Neural progenitor cell (in vitro differentiated cells): ENCODE data around the gene CTXN1. TPM values are rescaled to one million over a fixed set of nuclear protein-coding genes. Genes with fewer than 3 reads are reported as not detected.

Experiments used
- DNase-seq: peaks from one replicate; pipeline ENCODE4 v3.0.0-alpha.2; 2016; ENCODE audit warnings: low spot score
- H2AFZ ChIP-seq: fragments of 200-600 bp; sonication (generic); replicated peaks from 2 replicates; pipeline ENCODE4 v1.6.1; 2016; ENCODE audit warnings: antibody characterized with exemption
- H3F3A ChIP-seq: fragments of 200-600 bp; sonication (generic); 2 replicates; pipeline ENCODE4 v1.6.1; 2016; ENCODE audit warnings: antibody characterized with exemption, low read depth
- H3K27ac ChIP-seq: fragments of 200-600 bp; sonication (generic); 2 replicates; pipeline ENCODE4 v1.5.1; 2016; ENCODE audit warnings: mild to moderate bottlenecking
- H3K27me3 ChIP-seq: fragments of 200-600 bp; sonication (generic); 2 replicates; pipeline ENCODE4 v1.6.1; 2016; ENCODE audit warnings: mild to moderate bottlenecking, moderate library complexity
- H3K36me3 ChIP-seq: fragments of 200-600 bp; sonication (generic); 2 replicates; pipeline ENCODE4 v1.5.1; 2016
- H3K4me1 ChIP-seq: fragments of 200-600 bp; sonication (generic); 2 replicates; pipeline ENCODE4 v1.6.1; 2016; ENCODE audit warnings: mixed run types
- H3K4me2 ChIP-seq: fragments of 200-600 bp; sonication (generic); 2 replicates; pipeline ENCODE4 v1.6.1; 2016
- H3K4me3 ChIP-seq: fragments of 200-600 bp; sonication (generic); 2 replicates; pipeline ENCODE4 v1.5.1; 2016
- H3K79me2 ChIP-seq: fragments of 200-600 bp; sonication (generic); 2 replicates; pipeline ENCODE4 v1.6.1; 2016; ENCODE audit warnings: low read depth
- H3K9ac ChIP-seq: fragments of 200-600 bp; sonication (generic); 2 replicates; pipeline ENCODE4 v1.6.1; 2016
- H3K9me3 ChIP-seq: fragments of 200-600 bp; sonication (generic); 2 replicates; pipeline ENCODE4 v1.5.1; 2016; ENCODE audit warnings: low read depth
- H4K20me1 ChIP-seq: fragments of 200-600 bp; sonication (generic); 2 replicates; pipeline ENCODE4 v1.6.1; 2016; ENCODE audit warnings: low read depth
- H3K27ac Mint-ChIP-seq: 3 replicates; pipeline ENCODE4 v1.8.0; 2021; ENCODE audit warnings: mixed read lengths
- H3K27me3 Mint-ChIP-seq: 2 replicates; pipeline ENCODE4 v1.8.0; 2022; ENCODE audit warnings: low read depth, mild to moderate bottlenecking, inconsistent platforms, moderate library complexity, mixed read lengths; ENCODE audit not compliant: insufficient read depth
- H3K36me3 Mint-ChIP-seq: 3 replicates; pipeline ENCODE4 v1.8.0; 2021; ENCODE audit warnings: mixed read lengths
- H3K4me1 Mint-ChIP-seq: 3 replicates; pipeline ENCODE4 v1.8.0; 2021; ENCODE audit warnings: mixed read lengths
- H3K4me3 Mint-ChIP-seq: 3 replicates; pipeline ENCODE4 v1.8.0; 2021; ENCODE audit warnings: mild to moderate bottlenecking, moderate library complexity, mixed read lengths
- H3K9me3 Mint-ChIP-seq: 3 replicates; pipeline ENCODE4 v1.8.0; 2020; ENCODE audit warnings: mixed read lengths
- CTCF ChIP-seq: fragments of 200-600 bp; sonication (generic); IDR thresholded peaks from 2 replicates; pipeline ENCODE4 v1.5.1; 2017; ENCODE audit warnings: antibody characterized with exemption, mild to moderate bottlenecking
- EZH2 ChIP-seq: fragments of 200-600 bp; sonication (generic); IDR thresholded peaks from 2 replicates; pipeline ENCODE4 v1.6.1; 2017; ENCODE audit warnings: antibody characterized with exemption, mild to moderate bottlenecking, moderate library complexity
- EZH2phosphoT487 ChIP-seq: fragments of 200-600 bp; sonication (generic); IDR thresholded peaks from 2 replicates; pipeline ENCODE4 v1.6.1; 2017; ENCODE audit warnings: antibody characterized with exemption
- total RNA-seq: library from RNA; depleted of rRNA; stranded (reverse); fragments of >200 nt; gene quantifications from 2 replicates; pipeline ENCODE4 v1.2.3, GENCODE V29; 2015; ENCODE audit warnings: low replicate concordance

CTXN1 gene
- total RNA-seq, 1 donor from 2014 or later = 3.7 TPM

DNA sequence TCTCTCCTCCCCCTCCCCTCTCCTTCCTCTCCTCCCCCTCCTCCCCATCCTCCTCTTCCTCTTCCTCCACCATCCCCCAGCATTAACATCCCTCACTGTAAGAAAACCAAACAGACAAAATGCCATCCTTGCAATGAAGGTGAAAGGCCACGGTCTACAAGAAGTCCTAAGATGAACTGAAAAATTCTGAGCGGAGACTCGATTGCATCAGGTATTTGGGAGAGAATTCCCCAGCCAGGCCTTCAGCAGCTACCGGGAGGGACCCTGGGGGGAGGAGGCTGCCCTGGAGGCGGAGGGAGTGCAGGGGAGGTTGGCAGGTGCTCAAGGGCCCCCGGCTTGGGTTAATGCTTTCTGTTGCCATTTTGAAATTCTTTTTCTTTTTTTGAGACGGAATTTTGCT, 27.6 kb upstream of the CTXN1 start:
- DNase-seq = no peak
- Mint-ChIP-seq H3K4me3 (peak overlapping the region; percentile 6), H3K27me3 (peaks cover 9% of the 10 kb centered on the region), H3K27ac (no peak overlapping the region), H3K36me3 (peaks cover 4% of the 10 kb centered on the region), H3K4me1 (peaks cover 4% of the 10 kb centered on the region), H3K9me3 (no peaks in the 10 kb centered on the region)
- Histone ChIP-seq H3K4me2 (no peak overlapping the region), H3K79me2 (no peaks in the 10 kb centered on the region), H3F3A (peaks cover 13% of the 10 kb centered on the region), H3K27ac (no peak overlapping the region), H3K4me3 (no peak overlapping the region), H3K9ac (no peak overlapping the region), H2AFZ (no peak overlapping the region), H4K20me1 (no peaks in the 10 kb centered on the region), H3K36me3 (no peaks in the 10 kb centered on the region), H3K9me3 (no peaks in the 10 kb centered on the region), H3K4me1 (no peaks in the 10 kb centered on the region), H3K27me3 (no peaks in the 10 kb centered on the region)
- TF ChIP-seq EZH2 (no peak), CTCF (no peak), EZH2phosphoT487 (no peak)

GRCh38 chr19:7953060-7953459, 27.1 kb upstream of the CTXN1 start:
- Histone ChIP-seq H3K79me2 (no peaks in the 10 kb centered on the region), H2AFZ (no peak overlapping the region), H3K4me2 (no peak overlapping the region), H3K9ac (no peak overlapping the region), H3K4me1 (no peaks in the 10 kb centered on the region), H3K27me3 (no peaks in the 10 kb centered on the region), H4K20me1 (no peaks in the 10 kb centered on the region), H3F3A (peaks cover 10% of the 10 kb centered on the region), H3K27ac (no peak overlapping the region), H3K4me3 (no peak overlapping the region), H3K9me3 (no peaks in the 10 kb centered on the region), H3K36me3 (no peaks in the 10 kb centered on the region)
- Mint-ChIP-seq H3K4me3 (no peak overlapping the region), H3K36me3 (peaks cover 4% of the 10 kb centered on the region), H3K27me3 (peaks cover 9% of the 10 kb centered on the region), H3K9me3 (no peaks in the 10 kb centered on the region), H3K27ac (no peak overlapping the region), H3K4me1 (peaks cover 4% of the 10 kb centered on the region)
- no peak for DNase-seq
- TF ChIP-seq CTCF (no peak), EZH2phosphoT487 (no peak), EZH2 (no peak)

DNA sequence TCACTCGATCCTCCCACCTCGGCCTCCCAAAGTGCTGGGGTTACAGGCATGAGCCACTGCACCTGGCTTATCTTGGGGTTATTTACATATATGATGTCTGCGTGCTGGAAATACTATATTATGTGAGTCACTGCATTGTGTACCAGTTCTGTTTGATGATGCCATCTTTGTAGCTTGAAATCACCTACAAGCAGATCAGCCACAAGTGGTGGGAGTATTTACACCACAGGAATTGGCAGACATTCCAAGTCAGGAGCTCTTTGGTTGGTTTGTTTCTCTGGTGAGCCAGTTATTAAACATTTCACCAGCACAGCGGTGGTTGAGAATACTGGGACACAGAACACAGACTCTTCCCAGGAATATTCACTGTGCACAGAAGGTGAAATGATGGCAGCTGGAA, 22.0 kb upstream of the CTXN1 start:
- no peak overlapping the region for H2AFZ ChIP-seq
- peaks cover 4% of the 10 kb centered on the region for H3K36me3 Mint-ChIP-seq
- H3K4me3 Mint-ChIP-seq = no peak overlapping the region
- H3K36me3 ChIP-seq = no peaks in the 10 kb centered on the region
- H3K27me3 Mint-ChIP-seq = peaks cover 4% of the 10 kb centered on the region
- H3K9me3 ChIP-seq = no peaks in the 10 kb centered on the region
- TF ChIP-seq EZH2 (no peak), EZH2phosphoT487 (no peak), CTCF (no peak)
- peaks cover 4% of the 10 kb centered on the region for H3F3A ChIP-seq
- peaks cover 11% of the 10 kb centered on the region for H3K79me2 ChIP-seq
- no peaks in the 10 kb centered on the region for H3K9me3 Mint-ChIP-seq
- H3K27ac Mint-ChIP-seq = no peak overlapping the region
- no peaks in the 10 kb centered on the region for H4K20me1 ChIP-seq
- H3K4me2 ChIP-seq = no peak overlapping the region
- H3K27ac ChIP-seq = no peak overlapping the region
- H3K27me3 ChIP-seq = no peaks in the 10 kb centered on the region
- no peaks in the 10 kb centered on the region for H3K4me1 ChIP-seq
- H3K9ac ChIP-seq = no peak overlapping the region
- no peak overlapping the region for H3K4me3 ChIP-seq
- no peak for DNase-seq
- peaks cover 8% of the 10 kb centered on the region for H3K4me1 Mint-ChIP-seq
